Stimulated activated memory B cell treated with anti-CD40 and anti-IgM and Interleukin-4, amounts not matched to agents 10 μg/mL and 1 μg/mL and 100 μg/mL, for 72 hours (primary cell): ENCODE data around the gene SMC1B.
"Not testable (repeated sequence)": the region's sequence is repeated elsewhere in the genome, so short reads cannot be mapped to it uniquely, and the experiment has no call there.

Source experiments
- ATAC-seq: fragments of 150-1000 bp; cut with Tn5 transposase; 2 replicates; pipeline ENCODE4 v1.10.0; 2021
- H3K27ac Mint-ChIP-seq: one replicate; pipeline ENCODE4 v1.8.0; 2022; ENCODE audit warnings: mild to moderate bottlenecking, mixed read lengths
- H3K27me3 Mint-ChIP-seq: one replicate; pipeline ENCODE4 v1.8.0; 2022; ENCODE audit warnings: mixed read lengths
- H3K36me3 Mint-ChIP-seq: one replicate; pipeline ENCODE4 v1.8.0; 2022; ENCODE audit warnings: mixed read lengths
- H3K4me1 Mint-ChIP-seq: one replicate; pipeline ENCODE4 v1.8.0; 2022; ENCODE audit warnings: mixed read lengths
- H3K4me3 Mint-ChIP-seq: one replicate; pipeline ENCODE4 v1.8.0; 2022; ENCODE audit warnings: mild to moderate bottlenecking, moderate library complexity, mixed read lengths
- H3K9me3 Mint-ChIP-seq: one replicate; pipeline ENCODE4 v1.8.0; 2022; ENCODE audit warnings: mixed read lengths

The SMC1B gene

DNA sequence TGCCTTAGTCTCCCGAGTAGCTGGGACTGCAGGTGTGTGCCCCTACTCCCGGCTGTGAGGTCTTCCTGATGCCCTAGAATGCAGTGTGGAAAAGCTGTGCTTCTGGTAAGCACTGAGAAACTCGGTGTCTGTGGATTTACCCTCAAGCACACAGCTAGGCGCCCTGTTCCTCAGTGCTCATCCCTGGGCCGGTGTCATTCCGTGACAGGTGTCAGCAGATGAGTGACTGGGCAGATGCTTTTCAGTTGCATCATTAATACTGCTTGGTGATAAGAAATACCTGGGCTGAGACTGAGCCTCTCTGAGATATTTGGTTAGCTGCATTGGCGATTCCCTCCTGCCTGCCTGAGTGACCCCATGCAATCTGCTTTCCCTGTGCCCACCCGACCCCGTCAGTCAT lies 81.9 kb downstream of the SMC1B start:
- ATAC-seq = no peak
- Mint-ChIP-seq H3K9me3 (no peaks in the 10 kb centered on the region), H3K4me3 (no peak overlapping the region), H3K36me3 (peaks cover 59% of the 10 kb centered on the region), H3K27ac (no peak overlapping the region), H3K4me1 (no peaks in the 10 kb centered on the region), H3K27me3 (no peaks in the 10 kb centered on the region)

DNA sequence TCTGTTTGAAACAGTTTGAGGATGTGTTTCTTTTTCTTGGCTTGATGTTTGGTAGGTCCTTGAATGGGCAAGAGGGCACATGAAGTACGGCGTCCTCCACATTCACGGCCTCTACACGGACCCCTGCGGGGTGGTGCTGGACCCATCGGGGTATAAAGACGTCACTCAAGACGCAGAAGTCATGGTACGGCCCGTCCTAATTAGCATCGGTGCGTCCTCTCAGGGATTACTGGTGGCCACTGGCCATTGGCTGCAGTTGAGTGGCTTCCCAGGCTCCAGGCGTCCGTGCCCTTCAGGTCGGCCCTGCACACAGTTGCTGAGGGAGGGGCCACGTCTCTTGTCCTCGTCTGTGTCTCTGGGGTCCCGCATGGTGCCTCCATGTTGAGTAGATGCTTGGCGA lies 82.9 kb downstream of the SMC1B start:
- Mint-ChIP-seq H3K27me3 (no peaks in the 10 kb centered on the region), H3K27ac (no peak overlapping the region), H3K4me3 (no peak overlapping the region), H3K9me3 (no peaks in the 10 kb centered on the region), H3K36me3 (peaks cover 56% of the 10 kb centered on the region), H3K4me1 (no peaks in the 10 kb centered on the region)
- no peak for ATAC-seq

DNA sequence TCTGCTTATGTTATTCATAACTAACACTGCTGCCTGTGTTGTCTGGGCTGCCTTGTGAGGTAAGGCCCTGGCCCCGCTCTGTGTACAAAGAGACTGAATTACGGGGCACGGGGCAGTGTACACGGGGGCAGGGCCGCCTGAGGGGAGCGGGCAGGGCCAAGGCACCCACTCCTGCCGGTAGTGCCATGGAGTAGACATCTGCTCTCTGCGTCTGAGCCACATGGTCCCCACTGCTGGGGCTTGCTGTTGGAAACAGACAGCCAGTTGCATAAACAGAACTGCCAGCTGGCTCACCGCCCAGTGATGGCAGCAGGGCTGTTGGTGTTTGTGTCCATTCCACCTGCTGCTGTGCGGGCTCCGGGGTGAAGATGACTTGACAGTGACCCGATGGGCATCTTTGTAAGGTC lies 83.9 kb downstream of the SMC1B start:
- H3K9me3 Mint-ChIP-seq = no peaks in the 10 kb centered on the region
- H3K4me1 Mint-ChIP-seq = no peaks in the 10 kb centered on the region
- H3K36me3 Mint-ChIP-seq = peaks cover 57% of the 10 kb centered on the region
- no peak overlapping the region for H3K27ac Mint-ChIP-seq
- no peaks in the 10 kb centered on the region for H3K27me3 Mint-ChIP-seq
- ATAC-seq = no peak
- H3K4me3 Mint-ChIP-seq = no peak overlapping the region

DNA sequence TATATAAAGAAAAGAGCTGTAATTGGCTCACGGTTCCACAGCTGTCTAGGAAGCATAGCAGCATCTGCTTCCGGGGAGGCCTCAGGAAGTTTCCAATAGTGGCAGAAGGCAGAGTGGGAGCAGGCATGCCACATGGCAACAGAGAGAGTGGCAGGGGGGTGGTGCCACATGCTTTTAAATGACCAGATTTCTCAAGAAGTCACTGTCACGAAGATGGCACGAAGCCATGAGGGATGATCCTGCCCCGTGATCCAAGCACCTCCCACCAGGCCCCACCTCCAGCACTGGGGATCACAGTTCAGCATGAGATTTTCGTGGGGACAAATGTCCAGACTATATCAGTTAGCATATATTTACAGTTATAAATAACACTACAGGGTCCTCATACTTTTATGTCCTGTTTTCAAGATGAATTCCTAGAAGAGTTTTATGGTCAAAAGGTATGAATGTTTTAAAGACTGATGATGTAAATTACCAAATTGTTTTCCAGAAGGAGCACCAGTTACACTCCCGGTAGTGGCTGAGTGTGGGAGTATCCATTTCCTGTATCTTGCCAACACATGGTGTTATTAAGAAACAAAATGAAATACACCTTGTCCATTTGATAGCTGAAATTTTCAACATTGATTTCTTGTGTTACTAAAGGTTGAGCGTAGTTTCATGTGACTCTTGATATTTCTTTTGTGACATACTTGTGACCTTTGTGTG lies 84.4 kb downstream of the SMC1B start:
- ATAC-seq = no peak
- Mint-ChIP-seq H3K4me3 (no peak overlapping the region), H3K27ac (no peak overlapping the region), H3K9me3 (no peaks in the 10 kb centered on the region), H3K36me3 (peaks cover 62% of the 10 kb centered on the region), H3K27me3 (no peaks in the 10 kb centered on the region), H3K4me1 (peaks cover 2% of the 10 kb centered on the region)

DNA sequence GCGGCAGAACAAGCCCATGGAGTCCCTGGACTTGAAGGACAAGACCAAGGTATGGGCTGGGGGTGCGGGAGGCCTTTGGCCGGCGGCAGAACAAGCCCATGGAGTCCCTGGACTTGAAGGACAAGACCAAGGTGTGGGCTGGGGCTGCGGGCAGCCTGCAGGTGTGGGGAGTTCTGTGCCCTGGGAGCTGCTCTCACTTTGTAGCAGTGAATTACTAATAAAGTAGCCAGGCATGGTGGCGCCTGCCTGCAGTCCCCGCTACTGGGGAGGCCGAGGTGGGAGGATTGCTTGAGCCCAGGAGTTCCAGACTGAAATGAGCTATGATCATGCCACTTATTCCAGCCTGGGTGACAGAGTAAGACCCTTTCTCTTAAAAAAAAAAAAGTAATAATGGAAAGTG lies 85.1 kb downstream of the SMC1B start:
- H3K36me3 Mint-ChIP-seq = peaks cover 69% of the 10 kb centered on the region
- not testable (repeated sequence) for H3K4me1 Mint-ChIP-seq, ATAC-seq, H3K9me3 Mint-ChIP-seq, H3K27ac Mint-ChIP-seq, H3K4me3 Mint-ChIP-seq, H3K27me3 Mint-ChIP-seq

DNA sequence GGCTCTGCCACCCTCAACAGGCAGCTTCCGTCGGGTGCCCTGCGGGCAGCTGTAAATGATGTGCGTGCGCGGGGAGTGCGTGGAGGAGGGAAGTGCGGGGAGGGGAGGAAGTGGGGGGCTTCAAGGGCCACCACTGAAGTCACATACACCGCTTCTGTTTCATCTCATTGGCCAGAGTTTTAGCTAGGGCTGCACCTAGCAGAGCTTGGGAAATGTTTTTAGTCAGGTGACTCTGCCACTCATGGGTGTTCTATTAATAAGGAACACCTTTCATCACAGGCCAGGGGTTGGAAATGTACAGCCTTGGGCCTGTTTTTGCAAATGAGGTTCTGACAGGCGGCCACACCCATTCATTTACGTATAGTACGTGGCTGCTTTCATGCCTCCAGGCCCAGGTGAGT lies 89.1 kb downstream of the SMC1B start:
- Mint-ChIP-seq H3K36me3 (peaks cover 36% of the 10 kb centered on the region), H3K27ac (no peak overlapping the region), H3K9me3 (no peaks in the 10 kb centered on the region), H3K4me1 (peaks cover 29% of the 10 kb centered on the region), H3K4me3 (no peak overlapping the region), H3K27me3 (no peaks in the 10 kb centered on the region)
- no peak for ATAC-seq

DNA sequence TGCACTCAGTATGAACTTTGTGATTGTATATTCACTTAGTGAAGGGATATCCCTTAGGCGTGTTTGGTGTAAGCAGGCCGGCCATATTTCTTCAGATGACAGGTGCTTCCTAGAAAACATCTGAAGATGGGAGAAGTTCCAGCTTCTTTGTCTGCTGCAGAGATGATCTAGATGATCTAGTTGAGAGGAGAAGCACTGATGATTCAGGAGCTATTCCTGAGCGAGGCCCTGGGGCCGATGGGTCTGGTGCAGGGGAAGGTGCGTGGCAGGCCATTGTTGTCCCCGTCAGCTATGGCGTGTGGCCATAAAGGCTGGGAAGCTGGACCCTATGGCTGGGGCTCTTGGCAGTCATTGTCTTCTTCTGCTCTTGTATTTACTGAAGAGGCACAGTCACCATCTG lies 89.7 kb downstream of the SMC1B start:
- peaks cover 34% of the 10 kb centered on the region for H3K36me3 Mint-ChIP-seq

DNA sequence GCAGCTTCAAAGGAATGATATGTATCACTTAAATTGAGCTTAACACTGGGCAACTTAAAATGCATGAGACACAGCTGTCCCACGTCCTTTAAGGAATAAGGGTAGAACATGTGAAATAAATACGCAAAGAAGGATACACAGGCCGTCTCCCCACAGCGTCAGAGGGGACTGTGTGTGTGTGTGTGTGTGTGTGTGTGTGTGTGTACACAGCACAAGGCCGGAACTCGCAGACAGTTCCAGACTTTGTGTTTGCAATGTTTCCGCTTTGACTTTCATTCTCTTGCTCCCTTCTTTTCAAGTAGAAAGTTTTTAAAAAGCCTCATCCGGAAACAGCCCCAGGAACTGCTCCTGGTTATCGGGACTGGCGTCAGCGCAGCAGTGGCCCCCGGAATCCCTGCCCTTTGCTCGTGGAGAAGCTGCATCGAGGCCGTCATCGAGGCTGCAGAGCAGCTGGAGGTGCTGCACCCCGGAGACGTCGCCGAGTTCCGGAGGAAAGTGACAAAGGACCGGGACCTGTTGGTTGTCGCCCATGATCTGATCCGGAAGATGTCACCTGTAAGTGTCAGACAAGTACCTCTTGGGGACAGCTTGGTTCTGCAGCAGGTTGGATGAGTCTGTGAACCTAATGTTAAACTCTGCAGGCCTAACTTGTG lies 90.4 kb downstream of the SMC1B start:
- Mint-ChIP-seq H3K27me3 (no peaks in the 10 kb centered on the region), H3K9me3 (no peaks in the 10 kb centered on the region), H3K36me3 (peaks cover 34% of the 10 kb centered on the region), H3K27ac (no peak overlapping the region), H3K4me1 (peaks cover 42% of the 10 kb centered on the region), H3K4me3 (no peak overlapping the region)
- no peak for ATAC-seq

More for the DNA sequence above, 89.7 kb downstream of the SMC1B start:
- Mint-ChIP-seq H3K4me1 (peaks cover 35% of the 10 kb centered on the region), H3K9me3 (no peaks in the 10 kb centered on the region), H3K27me3 (no peaks in the 10 kb centered on the region), H3K27ac (no peak overlapping the region), H3K4me3 (no peak overlapping the region)
- ATAC-seq = no peak

DNA sequence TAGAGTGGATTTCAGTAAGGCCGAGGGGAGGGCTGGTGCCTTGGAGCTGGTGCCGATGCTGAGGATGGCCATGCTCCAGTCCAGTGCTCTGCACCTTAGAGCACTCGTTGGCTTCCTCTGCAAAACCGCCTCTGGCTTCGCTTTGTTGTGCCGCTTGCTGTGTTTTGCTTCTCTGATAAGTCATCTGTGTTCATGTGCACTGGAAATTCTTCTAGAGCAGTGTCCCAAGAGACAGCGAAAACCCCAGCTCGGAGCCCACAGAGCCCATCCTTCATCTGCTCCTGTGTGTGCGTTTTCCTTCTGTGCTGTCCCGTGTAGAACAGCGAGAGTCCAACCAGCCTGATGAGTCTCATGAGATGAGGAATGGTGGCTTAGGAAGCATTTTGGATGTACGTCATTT lies 91.6 kb downstream of the SMC1B start:
- Mint-ChIP-seq H3K27ac (peak overlapping the region; percentile 46), H3K9me3 (no peaks in the 10 kb centered on the region), H3K4me1 (peaks cover 47% of the 10 kb centered on the region), H3K27me3 (no peaks in the 10 kb centered on the region), H3K4me3 (no peak overlapping the region), H3K36me3 (peaks cover 26% of the 10 kb centered on the region)
- ATAC-seq = peak; percentile 65

DNA sequence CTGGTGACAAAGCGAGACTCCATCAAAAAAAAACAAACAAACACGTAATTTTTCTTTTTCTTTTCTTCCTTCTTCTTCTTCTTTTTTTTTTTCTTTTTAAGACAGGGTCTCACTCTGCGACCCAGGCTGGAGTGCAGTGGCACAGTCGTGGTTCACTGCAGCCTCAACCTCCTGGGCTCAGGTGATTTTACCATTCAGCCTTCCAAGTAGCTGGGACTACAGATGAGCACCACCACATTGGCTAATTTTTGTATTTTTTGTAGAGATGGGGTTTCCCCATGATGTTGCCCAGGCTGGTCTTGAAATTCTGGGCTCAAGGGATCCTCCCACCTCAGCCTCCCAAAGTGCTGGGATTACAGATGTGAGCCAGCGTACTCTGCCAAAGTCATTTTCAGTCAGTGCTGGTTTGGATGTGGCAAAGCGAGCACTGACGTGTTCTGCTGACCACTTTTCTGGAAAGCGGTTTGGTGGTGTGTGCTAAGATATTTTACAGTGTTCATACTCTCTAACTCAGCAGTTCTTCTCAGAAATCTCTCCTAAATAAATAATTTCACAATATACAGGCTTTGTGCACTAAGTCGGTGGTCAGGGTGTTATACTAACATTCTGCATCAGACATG lies 92.9 kb downstream of the SMC1B start:
- Mint-ChIP-seq H3K4me3 (no peak overlapping the region), H3K4me1 (peaks cover 59% of the 10 kb centered on the region)

DNA sequence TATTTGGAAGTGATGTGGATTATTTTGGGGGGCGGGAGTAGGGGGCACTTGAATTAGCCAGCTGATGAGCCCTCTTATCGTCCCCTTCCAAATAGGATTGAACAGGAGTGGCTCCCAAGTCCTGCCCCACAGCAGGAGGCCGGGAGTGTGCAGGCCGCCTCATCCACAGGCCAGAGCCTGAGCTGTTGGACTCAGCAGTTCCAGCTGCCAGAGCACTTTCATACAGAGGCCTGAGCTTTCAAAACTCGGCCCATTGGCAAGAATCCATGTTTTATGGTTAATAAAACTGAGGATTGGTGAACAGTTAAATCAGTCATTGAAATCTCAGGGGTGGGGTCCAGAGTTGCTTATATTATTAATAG lies 94.1 kb downstream of the SMC1B start:
- H3K9me3 Mint-ChIP-seq = no peaks in the 10 kb centered on the region
- no peak for ATAC-seq
- H3K4me3 Mint-ChIP-seq = peak overlapping the region; percentile 76
- peaks cover 70% of the 10 kb centered on the region for H3K4me1 Mint-ChIP-seq
- peak overlapping the region; percentile 94 for H3K27ac Mint-ChIP-seq
- H3K27me3 Mint-ChIP-seq = no peaks in the 10 kb centered on the region
- H3K36me3 Mint-ChIP-seq = peaks cover 12% of the 10 kb centered on the region

More for the DNA sequence above, 92.9 kb downstream of the SMC1B start:
- H3K9me3 Mint-ChIP-seq = no peaks in the 10 kb centered on the region
- H3K27ac Mint-ChIP-seq = peak overlapping the region; percentile 94
- no peaks in the 10 kb centered on the region for H3K27me3 Mint-ChIP-seq
- no peak for ATAC-seq
- H3K36me3 Mint-ChIP-seq = peaks cover 19% of the 10 kb centered on the region

DNA sequence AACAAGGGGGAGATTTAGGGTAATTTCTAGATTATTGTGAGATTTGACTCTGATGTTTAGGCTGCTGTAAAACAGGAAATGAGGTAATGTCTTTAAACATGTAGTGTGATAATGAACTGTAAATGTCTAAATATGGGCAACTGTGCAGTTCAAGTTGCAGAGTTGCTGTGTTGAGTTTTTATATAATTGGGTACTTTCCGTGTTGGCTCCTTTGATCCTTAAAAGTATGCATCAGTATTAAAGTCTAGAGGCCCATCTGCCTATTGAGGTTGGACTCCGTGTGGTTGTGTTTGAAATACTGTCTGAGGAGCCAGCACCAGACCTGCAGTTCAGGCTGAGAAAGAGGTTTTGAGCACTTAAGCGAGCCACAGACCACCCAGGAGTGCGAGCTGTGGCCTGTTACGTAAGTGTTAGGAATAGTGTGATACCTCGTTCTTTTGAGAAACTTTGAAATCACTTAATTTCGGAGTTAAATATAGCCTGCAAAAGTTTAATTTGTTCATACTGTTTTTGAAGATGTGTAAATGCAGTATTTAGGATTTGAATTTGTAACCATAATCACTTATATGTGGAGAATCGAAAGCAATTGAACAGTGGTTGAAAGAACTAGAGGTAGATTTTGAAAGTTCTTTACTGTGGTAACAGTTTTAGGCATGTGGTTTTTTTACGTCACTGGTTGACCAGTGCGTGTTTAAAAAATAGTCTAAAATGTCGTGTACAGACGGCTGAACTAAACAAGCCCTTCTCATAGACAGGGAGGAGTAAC lies 94.7 kb downstream of the SMC1B start:
- peak; percentile 73 for ATAC-seq
- no peaks in the 10 kb centered on the region for H3K9me3 Mint-ChIP-seq
- H3K4me3 Mint-ChIP-seq = peak overlapping the region; percentile 76
- peaks cover 6% of the 10 kb centered on the region for H3K36me3 Mint-ChIP-seq
- H3K27me3 Mint-ChIP-seq = no peaks in the 10 kb centered on the region
- H3K4me1 Mint-ChIP-seq = peaks cover 72% of the 10 kb centered on the region
- H3K27ac Mint-ChIP-seq = peak overlapping the region; percentile 94

DNA sequence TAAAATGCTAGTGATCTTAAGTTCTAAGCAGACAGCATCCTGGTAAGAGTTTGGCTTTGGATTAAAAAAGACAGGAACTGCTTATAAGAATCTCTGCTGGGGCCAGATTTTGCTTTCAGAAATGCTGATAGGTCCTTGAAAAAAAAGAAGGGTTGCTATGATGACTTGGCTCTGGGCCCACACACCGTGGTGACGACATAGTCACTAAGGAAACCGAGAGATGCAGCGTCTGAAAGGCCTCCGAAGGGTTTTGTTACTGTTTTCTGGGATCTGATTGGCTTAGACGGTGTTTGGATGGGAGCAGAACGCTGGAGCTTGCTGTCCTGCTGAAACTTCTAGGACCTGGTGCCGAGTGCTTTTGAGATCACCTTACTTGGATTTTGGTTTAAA lies 95.2 kb downstream of the SMC1B start:
- Mint-ChIP-seq H3K9me3 (no peaks in the 10 kb centered on the region), H3K27ac (peak overlapping the region; percentile 94), H3K4me1 (peaks cover 76% of the 10 kb centered on the region), H3K4me3 (peak overlapping the region; percentile 76), H3K27me3 (no peaks in the 10 kb centered on the region), H3K36me3 (peaks cover 3% of the 10 kb centered on the region)
- peak; percentile 87 for ATAC-seq

DNA sequence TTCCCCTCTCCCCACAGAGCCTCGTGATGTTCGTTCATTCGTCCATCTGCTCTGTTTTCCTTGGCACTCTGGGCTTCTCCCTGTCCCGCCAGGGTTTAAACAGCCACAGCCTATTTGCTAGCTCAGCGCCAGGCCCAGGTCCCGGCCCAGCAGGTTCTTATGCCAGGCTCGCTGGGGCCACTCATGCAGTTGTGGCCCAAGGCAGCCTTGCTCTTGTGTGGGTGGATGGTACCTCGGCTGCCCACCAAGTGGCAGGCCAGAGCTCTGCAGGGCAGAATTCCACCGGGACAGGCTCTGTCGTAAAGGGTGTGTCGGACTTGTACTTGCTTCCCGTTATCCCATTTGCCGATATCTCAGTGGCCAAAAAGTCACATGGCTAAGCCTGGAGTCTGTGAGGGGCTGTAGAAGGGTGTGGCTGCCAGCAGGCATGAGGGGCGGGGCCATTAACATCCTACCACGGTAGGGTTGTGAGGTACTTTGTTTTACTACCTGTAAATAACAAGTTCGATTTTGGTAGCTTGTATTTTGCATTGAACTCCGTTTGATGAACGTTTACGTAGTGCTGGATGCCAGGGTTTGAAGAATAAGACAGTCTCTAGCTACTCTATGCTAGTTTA lies 95.7 kb downstream of the SMC1B start:
- Mint-ChIP-seq H3K36me3 (peaks cover 7% of the 10 kb centered on the region), H3K27me3 (no peaks in the 10 kb centered on the region), H3K27ac (peak overlapping the region; percentile 94), H3K9me3 (no peaks in the 10 kb centered on the region), H3K4me1 (peaks cover 81% of the 10 kb centered on the region), H3K4me3 (peak overlapping the region; percentile 76)
- no peak for ATAC-seq
